ENCODE results near the gene PDE8B.

Gene PDE8B

DNA sequence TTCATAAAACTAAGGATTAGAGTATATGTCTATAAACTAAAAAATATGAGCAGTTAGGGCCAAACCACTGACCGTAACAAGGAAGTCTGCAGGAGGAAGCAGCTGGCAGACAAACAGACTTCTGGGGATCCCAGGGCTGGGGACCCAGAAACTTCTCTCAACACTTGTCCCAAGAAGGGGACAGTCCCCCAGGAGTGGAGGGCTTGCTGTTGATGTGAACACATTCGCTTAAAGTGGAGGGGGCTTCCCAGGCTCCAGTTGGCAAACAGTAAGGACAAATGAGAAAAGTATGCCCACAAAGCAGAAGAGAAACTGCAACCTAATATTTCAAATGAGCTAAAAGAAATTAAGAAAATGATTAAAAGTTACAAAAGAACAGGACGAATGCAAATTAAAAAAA, 83.7 kb downstream of the PDE8B start:
- DNase-seq, result no peak

DNA sequence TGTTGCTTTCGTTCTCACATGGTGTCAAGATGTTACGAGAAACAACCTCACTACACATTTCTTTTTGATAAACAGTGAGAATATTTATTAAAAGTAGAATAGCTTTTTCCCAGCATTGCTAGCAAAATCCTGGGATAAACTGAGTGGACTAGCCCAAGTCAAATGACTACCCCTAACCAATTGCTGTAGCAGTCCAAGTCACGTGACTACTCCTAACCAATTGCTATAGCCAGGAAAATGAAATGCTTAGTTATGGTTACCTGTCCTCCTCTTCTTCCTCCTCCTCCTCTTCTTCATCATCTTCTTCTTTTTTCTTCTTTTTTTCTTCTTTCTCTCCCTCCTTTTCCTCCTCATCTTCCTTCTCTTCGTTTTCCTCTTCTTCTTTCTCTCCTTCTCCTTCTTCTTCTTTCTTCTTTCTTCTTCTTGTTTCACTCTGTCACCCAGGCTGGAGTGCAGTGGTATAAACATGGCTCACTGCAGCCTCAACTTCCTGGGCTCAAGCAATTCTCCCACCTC, 85.4 kb downstream of the PDE8B start:
- no peak for DNase-seq

DNA sequence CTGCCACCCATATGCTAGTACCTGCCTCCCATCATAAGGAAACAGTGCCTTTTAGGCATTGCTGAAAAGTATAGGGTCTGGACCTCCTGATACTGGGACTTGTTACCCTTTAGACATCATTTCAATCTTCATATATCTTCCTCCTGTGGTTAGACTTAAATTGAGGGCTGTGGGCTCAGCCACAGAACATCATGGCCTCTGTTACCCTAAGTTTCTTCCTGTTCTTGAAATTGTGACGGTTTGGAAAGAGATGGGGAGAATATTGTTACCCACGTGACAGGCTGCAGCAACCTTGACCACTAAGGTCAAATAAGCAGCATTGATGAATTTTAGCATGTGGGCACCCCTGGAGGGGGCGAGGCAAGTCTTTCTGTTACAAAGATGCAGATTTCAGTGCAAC, 87.7 kb downstream of the PDE8B start:
- DNase-seq, result no peak

DNA sequence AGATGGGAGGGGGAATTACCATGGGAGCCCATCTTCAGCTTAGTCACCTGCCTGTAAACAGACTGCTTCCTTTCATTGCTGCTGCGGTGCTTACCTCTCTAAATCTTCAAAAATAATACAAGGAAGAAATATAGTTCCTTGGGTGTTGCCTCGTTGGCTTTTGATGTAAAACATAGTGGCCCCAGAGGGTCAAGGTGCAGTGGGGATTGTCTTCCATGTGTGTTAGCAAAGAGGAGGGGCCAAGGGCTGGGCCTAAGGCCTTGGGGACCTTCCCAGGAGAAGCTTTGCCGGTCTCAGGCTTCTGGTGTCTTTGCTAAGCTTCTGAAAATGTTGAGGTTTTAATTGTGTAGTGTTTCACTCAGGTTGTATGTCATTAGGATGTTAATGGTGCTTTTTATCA, 90.0 kb downstream of the PDE8B start:
- no peak for DNase-seq

DNA sequence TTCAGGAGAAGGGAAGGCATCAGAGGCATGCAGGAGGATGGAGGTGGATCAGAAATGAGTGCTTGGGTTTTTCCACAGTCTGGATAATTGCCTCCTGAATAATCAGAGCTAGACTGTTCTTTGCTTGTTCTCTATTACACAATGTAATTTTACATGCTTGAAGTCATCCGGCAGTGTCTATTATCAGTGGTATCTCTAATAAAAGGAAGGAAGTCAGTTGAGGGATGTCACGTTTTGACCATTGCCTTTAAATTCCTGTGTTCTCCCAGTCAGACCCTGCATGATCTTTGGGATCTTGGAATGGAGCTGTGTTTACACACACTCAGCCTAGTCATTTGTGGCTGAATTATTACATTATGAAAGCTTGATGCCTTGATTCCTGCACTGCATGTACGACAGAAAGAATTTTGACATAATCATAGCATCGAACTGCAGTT, 91.0 kb downstream of the PDE8B start:
- no peak for DNase-seq

DNA sequence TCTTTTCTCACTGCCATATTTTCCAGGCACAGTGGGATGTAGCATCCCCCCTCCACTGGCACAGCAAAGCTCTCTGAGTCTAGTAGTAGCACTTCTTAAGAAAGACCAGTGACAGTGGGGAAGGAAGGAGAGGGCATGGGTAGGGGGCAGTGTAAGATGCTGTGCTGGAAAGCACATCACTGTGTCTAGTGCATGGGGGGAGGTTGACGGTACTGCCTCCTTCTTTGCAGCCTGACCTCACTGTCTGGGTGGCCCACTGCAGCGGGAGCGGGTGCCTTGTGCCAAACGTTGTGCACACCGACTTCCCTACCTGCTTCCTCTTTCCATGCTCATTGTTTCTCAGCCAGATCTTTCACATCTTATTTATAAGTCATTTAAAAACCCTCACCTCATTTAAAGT, 91.8 kb downstream of the PDE8B start:
- DNase-seq, result no peak

DNA sequence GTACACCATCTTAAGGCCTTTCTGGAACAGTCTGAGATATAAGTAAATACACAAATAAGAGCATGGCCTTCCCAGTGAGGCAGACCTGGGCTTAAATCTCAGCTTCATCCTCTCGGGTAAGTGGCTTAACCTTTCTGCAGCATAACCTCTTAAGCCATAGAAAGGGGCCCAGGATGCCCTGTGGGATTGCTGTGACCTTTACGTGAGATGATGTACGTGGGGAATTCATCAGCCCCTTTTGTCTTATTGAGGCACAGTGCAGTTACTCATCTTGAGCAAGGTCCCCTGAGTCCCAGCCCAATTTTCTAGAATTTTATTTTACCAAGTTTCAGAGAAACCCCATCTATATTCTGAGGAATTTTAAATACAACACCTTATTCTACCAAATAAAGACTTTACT, 92.2 kb downstream of the PDE8B start:
- DNase-seq, result no peak

DNA sequence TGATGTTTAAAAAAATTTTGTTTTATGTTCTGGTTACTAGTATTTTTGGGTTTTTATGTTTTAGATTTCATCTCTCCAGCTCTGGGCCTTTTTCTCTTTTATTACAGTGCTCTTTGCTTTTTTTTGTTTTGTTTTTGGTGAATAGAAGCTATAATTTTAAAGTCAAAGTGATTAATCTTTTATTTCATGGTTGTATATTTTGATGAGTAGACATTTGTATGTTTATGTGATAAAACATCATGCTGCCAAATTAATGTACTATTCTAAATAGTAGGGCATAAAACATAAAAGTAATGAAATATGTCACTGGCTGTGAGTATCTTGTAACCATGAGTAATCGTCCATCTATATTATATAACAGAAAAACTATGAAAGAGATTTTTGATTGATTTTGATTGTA, 93.9 kb downstream of the PDE8B start:
- DNase-seq, result no peak

DNA sequence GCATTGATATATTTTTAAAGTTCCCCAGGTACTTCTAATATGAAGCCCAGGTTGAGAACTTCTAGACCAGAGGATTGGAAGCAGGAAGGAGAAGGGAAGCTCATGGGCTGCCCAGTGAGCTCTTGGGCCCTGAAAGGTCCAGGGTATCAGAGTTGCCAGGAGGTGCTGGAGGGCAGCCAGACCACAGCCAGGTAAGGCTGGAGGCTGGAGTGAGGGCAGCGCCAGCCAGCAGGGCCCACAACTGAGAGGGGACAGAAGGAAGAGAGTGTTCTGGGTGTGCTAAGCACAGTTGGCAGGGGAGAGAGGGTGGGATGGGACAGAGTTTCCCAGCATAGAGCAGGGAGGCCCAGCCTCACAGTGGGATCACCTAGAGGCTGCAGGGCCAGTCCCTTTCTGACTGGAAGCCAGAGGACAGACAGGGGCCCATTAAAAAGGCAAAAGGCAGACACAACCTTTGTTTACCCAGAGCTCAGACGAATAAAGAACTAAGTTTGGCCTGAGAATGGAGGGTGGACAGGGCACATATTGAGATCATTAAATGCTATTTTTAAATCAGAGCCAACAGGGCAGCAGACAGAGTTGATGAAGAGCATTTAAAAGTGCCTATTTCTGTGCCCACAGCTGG, 94.9 kb downstream of the PDE8B start:
- no peak for DNase-seq

DNA sequence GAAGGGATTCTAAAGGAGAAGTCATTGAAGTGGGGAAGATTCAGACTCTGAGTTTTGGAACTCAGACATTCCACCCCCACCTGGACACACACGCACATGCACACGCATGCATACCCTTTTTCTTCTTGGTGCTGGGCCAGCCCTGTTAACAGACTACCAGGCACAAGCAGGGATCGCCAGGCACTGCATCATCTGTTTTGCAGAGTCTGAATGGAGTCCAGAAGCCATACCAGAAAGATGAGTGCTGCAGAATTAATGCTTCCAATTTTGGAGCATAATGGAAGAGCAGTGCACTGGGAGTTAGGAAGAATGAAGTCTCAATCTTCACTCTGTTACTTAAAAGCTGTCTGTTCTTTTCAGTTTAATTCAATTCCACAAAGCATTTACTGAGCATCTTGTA, 95.5 kb downstream of the PDE8B start:
- no peak for DNase-seq

DNA sequence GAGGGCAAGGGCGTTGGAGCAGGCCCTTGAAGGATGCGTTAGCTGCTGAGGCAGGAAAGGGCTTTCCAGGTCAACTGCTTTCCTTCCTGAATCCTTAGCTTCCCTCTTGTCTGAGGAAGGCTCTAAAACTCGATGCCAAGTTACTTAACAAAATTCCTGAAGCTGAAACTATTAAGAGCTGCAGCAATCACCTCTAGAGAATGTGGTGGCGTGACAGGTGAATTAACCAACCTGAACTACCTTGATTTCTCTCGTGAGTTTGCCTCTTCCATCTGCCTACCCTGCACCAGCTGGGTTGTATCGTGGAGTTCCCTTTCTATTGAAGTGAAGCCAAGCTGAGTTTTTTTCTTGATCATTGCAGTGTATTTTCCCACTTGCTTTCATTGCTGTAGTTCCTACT, 96.1 kb downstream of the PDE8B start:
- no peak for DNase-seq

DNA sequence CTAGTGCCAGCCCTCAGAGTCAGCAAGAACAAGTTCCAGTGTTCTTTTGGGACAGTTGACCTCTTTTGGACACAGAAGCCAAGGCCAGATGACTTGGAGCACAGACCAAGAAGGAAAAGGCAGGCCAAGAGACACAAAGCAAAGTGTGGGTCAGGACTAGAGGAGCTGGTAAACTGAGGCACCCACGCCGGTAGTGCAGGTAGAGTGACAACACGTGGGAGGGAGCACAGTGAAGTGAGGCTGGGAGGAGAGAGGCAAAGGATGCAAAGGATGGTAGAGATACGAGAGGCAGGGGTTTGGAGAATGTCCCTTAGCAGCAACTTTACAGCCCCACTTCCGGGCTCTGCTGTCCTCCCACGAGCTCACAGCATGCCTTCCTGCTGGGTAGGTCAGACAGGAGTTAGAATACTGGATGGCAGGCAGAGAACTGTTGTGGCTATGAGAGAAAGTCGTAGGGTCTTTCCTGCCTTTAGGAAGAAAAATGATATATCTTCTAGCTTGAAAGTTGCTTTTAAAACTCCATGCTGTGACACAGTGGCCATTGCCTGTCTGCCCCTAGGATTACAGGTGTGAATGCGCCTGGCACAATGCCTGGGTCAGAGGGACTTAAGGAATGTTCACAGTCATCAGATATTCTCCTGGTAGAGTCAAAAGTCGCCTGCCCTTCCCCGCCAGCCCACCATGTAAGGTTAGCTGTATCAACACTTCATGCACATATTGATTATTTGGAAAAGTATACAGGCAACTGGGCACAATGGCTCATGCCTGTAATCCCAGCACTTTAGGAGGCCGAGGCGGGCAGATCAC, 97.9 kb downstream of the PDE8B start:
- DNase-seq, result no peak

DNA sequence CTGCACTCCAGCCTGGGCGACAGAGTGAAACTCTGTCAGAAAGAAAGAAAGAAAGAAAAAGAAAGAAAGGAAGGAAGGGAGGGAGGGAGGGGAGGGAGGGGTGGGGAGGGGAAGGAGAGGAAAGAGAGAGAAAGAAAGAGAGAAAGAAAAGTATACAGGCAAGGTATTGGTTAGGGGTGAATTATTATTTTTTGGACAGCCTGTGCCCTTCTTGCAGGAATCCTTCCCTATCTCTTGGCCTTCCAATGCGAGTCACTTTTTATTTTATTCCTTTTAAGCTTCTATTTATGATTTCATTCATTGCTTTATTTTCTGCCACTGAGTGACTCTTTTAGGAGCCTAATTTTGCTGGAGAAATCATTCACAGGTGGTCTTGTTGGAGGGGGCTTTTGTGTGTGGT, 98.7 kb downstream of the PDE8B start:
- no peak for DNase-seq

DNA sequence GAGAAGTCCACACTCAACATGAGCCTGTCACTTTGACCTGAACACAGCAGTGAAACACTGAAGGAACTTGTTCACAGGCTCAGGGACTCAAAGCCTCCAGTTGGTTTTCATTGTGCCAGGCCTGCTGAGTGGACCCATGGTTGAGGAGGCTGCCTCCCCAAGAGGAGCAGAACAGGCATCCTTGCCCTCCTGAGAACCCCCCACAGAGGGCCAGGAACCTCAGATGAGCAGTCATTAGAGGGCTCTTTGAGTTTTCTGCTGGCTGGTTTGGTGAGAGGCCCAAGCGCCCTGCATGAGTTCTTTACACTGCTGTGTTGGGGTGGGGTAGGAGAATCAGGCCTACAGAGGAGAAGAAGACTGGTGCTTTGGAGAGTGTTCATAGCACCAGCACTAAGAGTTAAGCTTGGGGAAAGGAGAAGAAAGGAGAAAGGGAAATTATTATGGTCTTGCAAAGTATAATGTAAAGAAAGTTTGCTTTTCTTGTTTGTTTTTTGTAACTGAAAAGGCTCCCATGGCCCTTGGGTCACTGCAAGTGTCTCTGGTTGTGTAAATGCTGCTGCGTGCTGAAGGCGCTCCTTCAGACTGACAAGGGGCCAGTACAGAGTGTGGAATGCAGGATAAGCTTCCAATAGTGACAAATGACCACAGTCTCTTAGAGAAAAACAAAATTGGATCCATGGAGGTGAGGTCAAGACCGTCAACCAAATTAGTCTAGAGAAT, 100.2 kb downstream of the PDE8B start:
- DNase-seq, result no peak

DNA sequence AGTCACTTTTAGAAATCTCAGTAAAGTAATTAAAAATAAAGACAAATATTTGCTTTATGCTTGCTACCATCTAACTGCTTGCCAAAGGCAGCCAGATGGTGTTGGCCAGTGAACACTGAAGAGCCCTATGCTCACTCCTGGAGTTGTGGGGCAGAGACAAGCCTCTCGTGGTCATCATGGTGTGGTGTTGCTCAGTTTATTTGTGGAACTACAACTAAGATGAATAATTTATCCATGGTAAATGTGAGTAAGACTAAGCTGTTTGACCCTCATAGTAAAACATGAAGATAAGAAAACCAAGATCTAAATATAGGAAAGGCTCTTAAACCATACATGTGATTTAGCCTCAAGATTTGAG, 100.7 kb downstream of the PDE8B start:
- no peak for DNase-seq

DNA sequence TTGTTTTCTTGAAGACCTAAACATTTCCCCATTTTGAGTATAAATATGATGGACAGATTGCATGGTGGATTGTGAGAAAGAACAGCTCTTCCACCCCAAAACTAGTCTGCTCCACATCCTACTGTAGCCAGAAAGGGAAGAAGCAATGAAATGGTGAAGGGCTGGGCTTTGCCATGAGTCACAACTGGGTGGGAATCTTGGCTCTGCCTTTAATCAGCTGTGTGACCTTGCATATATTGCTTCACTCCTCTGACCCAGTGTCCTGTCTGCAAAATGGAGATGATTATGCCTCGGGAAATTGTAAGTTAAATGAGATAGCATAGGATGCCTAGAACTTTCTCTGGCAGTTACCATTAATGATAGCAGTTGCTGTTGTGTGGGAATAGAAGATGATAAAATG, 101.9 kb downstream of the PDE8B start:
- no peak for DNase-seq

DNA sequence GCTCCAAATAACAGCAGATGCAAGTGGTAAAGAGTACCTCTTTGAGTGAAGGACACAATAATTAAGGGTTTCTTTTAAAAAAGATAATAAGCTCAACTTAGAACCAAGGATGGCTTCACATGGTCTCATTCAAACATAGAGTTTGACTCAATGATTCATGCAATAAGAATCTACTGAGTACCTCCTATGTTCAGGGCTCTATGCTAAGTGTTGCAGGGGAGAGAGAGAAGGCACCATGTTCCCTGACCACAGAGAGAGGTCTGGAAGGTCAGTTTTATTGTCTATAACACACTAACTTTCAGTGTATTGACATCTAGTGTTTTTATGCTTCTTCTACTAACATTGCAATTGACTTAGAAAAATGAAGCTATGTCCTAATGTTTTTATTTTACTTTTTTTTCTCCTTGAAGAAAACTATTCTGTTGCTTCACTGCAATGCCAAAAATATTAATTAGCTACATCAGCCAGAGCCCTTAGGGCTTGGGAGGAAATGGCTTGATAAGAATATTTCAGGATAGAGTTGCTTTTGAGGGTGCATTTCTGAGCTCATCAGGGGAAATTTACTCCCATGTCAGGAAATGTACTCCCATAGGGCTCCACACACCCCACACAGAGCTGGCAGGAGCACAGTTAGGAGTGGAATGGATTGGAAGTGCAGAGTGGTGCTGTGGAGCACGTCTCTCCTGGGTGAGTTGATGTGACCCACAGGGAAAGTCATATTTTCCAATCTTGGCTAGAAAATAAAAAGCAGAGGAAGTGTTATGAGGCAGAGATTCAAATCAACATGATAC, 106.6 kb downstream of the PDE8B start:
- DNase-seq, result no peak

DNA sequence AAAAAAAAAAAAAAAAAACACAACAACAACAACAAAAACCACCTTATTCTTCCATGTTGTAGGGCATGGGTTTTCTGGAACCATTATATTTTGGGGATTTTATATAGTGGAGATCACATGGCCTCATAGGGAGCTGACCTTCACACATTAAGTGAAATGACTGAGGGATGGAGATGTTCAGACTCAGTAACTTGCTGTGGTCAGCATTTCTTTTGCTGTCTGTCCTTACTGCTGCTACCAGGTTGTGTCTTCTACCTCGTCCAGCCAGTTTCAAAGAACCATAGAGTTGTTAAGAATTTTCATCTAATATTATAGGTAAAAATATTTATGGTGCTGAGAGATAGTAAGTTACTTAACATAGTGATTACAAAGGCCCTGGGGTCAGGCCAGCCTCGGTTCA, 107.6 kb downstream of the PDE8B start:
- DNase-seq, result no peak

DNA sequence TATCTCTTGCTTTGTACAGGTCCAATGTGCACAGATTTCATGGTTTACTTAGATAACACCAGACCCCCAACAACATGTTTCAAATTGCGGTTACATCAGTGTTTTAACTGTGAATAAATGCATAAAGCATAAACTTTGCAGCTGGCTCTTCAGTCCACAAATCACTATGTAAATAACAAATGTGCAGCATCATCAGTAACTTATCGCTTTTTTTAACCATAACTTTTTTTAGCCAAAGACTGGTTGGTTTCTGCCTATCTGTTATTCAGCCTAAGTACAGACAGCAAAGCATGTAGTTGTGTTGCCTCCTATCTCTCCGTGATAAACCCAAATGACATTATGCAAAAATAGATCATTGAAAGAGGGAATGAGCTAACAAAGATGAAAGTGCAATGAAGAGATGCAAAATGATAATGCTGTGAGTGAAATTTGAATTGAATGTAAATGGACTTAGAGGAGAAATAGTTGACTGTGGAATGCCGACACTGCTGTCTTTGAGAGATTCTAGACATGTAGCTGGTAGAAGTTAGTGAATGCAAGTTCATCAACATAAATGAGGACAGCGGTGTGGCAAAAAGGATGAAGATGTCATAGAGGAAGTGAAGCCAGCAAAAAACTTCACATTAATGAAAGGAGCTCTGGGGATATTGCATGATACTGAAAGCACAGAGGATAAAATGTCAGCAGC, 108.8 kb downstream of the PDE8B start:
- no peak for DNase-seq

DNA sequence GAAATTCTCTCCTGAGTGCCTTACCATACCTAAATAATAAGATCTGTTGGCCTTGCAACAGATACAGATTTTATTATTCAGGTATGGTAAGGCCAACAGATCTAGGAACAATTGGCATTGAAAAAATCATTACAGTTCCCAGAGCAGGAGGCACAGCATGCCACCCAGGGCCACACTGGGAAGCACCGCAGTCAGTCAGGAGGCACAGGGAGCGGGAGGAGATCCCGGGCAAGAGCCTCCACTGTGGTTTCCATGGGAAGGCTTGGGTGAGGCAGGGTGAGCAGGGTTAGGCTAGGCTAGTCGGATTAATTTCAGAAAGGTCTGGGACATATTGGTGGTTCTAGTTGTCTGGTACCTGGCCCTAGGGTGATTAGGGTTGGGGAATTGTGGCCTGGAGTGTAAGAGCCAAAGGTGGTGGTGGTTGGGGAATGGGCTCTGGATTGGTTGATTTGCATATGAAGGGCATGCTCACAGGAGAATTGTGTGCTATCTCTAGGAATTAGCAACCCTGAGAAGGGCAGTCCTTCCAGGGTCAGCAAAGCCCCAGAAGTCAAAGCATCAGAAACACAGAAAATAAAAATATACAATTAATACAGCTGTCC, 111.4 kb downstream of the PDE8B start:
- no peak for DNase-seq

DNA sequence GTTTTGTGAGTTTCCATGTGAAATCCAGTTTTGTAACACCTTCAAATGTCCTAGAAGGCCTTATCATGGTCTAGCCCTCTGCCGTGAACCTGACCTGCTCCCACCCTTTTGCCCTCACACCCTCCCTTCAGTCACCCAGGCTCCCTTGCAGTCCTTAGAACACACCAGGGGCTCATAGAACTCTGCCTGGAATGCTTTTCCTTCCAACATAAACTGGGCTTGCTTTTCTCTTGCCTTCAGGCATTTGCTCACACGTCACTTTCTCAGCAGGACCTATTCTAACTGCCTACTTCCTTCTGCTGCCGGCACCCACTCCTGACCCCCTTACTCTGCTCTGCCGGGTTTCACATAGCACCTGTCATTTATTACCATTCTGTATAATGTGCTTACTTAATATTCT, 111.9 kb downstream of the PDE8B start:
- DNase-seq, result no peak

DNA sequence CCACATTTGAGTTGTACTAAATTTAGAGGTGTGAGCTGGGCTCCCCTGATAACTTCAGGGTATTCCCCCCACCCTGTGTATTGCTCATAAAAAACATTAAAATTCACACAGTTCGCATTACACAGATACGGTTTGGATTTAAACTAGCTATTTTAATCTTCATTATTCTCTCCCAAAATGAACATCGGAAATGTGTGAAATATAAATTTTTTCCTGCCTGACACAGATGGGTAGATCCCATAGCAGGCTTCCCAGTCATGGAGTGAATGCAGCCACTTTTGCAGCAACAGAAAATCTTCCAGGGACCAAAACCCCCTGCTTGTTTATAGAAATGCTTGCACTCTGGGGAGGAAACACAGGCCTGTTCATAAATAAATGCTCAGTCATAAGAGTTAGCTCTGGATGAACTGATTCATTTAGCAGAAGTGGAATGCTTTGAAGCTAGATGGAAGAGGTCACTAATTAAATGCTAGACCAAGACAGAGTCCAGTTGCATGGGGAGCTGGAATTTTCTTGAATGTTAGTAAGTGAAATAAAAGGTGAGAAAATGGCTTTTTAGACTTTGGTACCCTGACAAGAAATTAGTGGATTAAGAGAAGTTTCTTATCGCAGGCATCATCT, 115.6 kb downstream of the PDE8B start:
- DNase-seq, result no peak

Measured in NCI-H2081 (cell line).